Duodenal mucosa (tissue), 2 donors: ENCODE results near the gene NPW.

ENCODE experiments used
- H3K27ac ChIP-seq: one replicate; pipeline ENCODE4 v1.7.0; 2013; ENCODE audit warnings: low read depth, low read length
- H3K27me3 ChIP-seq, 2 donors: one replicate each; pipeline ENCODE4 v1.7.0; 2013; ENCODE audit warnings: low read length in 2 of 2, control low read depth in 1 of 2; ENCODE audit not compliant: insufficient read depth in 2 of 2, control insufficient read depth in 1 of 2
- H3K36me3 ChIP-seq, 2 donors: one replicate each; pipeline ENCODE4 v1.7.0; 2013; ENCODE audit warnings: low read length in 2 of 2, control low read depth in 1 of 2; ENCODE audit not compliant: insufficient read depth in 2 of 2, control insufficient read depth in 1 of 2
- H3K4me1 ChIP-seq, 2 donors: one replicate each; pipeline ENCODE4 v1.7.0; 2013; ENCODE audit warnings: low read length in 2 of 2, control low read depth in 1 of 2; ENCODE audit not compliant: insufficient read depth in 2 of 2, control insufficient read depth in 1 of 2
- H3K4me3 ChIP-seq, 2 donors: one replicate each; pipeline ENCODE4 v1.7.0; 2013; ENCODE audit warnings: low read length in 2 of 2, low read depth in 1 of 2
- H3K9ac ChIP-seq, 2 donors: one replicate each; pipeline ENCODE4 v1.7.0; 2013; ENCODE audit warnings: low read length in 2 of 2, low read depth in 1 of 2
- H3K9me3 ChIP-seq, 2 donors: one replicate each; pipeline ENCODE4 v1.7.0; 2013; ENCODE audit warnings: low read length in 2 of 2, control low read depth in 1 of 2; ENCODE audit not compliant: control insufficient read depth in 1 of 2

Gene NPW

GRCh38 chr16:2042171-2042985 lies 22.8 kb downstream of the NPW start:
- H3K9me3 ChIP-seq = no peaks in the 10 kb centered on the region
- no peaks in the 10 kb centered on the region for H3K36me3 ChIP-seq
- no peak overlapping the region for H3K27ac ChIP-seq
- H3K27me3 ChIP-seq = no peaks in the 10 kb centered on the region
- H3K4me1 ChIP-seq = peaks cover 34 to 50% of the 10 kb centered on the region in 2 donors
- H3K9ac ChIP-seq = peak overlapping the region in 1 of 2 donors; percentile 39
- H3K4me3 ChIP-seq = no peak overlapping the region

- Histone ChIP-seq H3K9me3 (no peaks in the 10 kb centered on the region), H3K36me3 (no peaks in the 10 kb centered on the region), H3K4me1 (peaks cover 34 to 46% of the 10 kb centered on the region in 2 donors), H3K4me3 (no peak overlapping the region), H3K27me3 (no peaks in the 10 kb centered on the region), H3K9ac (no peak overlapping the region), H3K27ac (peak overlapping the region; percentile 42)
Observed at GRCh38 chr16:2042986-2043666, 23.5 kb downstream of the NPW start.

DNA sequence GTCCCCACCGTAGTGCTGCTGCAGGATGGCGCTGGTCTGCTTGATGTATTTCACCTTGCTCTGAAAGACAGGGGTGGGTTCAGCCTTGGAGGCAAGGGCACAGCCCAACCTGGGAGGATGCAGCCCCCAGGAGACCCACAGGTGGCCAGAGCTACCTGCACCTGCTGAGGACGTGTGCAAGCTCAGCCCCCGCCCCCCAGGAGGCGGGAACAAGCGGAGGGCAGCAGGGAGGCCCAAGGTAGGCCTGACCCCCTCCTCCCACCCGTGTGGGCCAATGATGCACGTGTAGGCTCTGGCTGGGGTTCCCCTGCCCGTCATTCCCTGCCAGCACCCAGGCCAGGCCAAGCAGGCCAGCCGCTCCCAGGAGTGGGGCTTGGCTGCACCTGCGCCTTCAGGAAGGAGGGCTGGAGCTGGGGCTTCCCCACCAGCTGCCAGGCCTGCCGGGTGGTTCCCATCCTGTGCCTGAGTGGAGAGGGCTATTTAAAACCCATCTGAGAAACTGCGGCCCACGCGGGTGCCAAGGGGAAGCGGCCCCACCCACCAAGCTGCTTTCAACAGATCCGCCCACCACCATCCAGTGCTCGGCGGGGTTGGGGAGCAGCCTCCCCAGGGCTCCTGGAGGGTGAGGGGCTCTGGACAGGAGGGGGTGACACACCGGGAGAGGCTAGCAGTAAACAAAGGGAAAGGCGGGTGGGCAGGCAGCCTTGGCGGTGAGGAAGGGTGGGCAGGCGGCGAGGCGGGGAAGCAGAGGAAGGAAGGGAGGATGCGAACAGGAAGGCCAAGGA lies 24.3 kb downstream of the NPW start:
- Histone ChIP-seq H3K27ac (peak overlapping the region; percentile 42), H3K27me3 (no peaks in the 10 kb centered on the region), H3K36me3 (no peaks in the 10 kb centered on the region), H3K4me1 (peaks cover 38 to 52% of the 10 kb centered on the region in 2 donors), H3K9me3 (no peaks in the 10 kb centered on the region), H3K4me3 (no peak overlapping the region), H3K9ac (no peak overlapping the region)

GRCh38 chr16:2044541-2044940 lies 25.0 kb downstream of the NPW start:
- Histone ChIP-seq H3K27me3 (no peaks in the 10 kb centered on the region), H3K27ac (no peak overlapping the region), H3K4me1 (peaks cover 33 to 55% of the 10 kb centered on the region in 2 donors), H3K4me3 (no peak overlapping the region), H3K9ac (no peak overlapping the region), H3K36me3 (no peaks in the 10 kb centered on the region), H3K9me3 (no peaks in the 10 kb centered on the region)

DNA sequence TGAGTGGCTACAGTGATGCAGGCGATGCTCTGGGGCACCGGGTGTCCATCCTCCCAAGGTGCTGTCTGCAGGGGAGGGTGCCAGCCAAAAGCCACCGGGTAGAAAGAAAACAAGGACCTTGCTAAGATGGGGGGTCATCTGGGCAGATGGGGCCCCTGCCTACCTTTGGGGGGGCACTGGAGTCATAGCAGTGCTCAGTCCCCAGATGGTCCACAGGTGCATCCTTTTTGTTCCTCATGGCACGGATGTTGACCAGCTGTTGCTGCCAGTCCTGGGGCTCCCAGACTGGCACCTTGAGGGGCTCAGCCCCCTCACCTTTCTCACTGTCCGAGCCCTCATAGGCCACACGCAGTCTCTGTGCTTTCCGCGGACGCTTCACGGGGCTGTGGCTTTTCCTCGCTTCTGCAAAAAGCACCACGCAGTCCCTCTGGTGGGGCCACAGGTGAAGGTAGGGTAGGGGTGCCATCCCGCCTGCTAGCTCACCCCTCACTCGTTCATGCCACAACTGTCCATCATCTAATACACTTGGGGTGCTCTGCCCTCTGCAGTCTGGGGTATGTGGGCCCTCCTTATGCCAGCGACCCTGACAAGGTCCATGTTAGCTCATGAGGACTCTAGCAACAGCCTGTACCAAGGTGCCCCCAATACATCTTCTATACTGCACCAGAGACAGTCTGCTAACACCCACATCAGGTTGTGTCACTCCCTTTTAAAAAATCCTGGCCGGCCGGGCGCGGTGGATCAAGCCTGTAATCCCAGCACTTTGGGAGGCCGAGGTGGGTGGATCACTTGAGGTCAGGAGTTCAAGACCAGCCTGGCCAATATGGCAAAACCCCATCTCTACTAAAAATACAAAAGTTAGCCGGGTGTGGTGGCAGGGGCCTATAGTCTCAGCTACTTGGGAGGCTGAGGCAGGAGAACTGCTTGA lies 26.6 kb downstream of the NPW start:
- Histone ChIP-seq H3K36me3 (peaks cover 2 to 11% of the 10 kb centered on the region in 2 donors), H3K27me3 (no peaks in the 10 kb centered on the region), H3K4me1 (peaks cover 23 to 47% of the 10 kb centered on the region in 2 donors), H3K4me3 (no peak overlapping the region), H3K27ac (no peak overlapping the region), H3K9ac (peak overlapping the region in 1 of 2 donors; percentile 38), H3K9me3 (no peaks in the 10 kb centered on the region)

- H3K9ac ChIP-seq = peak overlapping the region; percentile 13 to 22
Observed at GRCh38 chr16:2046893-2047329, 27.3 kb downstream of the NPW start.

DNA sequence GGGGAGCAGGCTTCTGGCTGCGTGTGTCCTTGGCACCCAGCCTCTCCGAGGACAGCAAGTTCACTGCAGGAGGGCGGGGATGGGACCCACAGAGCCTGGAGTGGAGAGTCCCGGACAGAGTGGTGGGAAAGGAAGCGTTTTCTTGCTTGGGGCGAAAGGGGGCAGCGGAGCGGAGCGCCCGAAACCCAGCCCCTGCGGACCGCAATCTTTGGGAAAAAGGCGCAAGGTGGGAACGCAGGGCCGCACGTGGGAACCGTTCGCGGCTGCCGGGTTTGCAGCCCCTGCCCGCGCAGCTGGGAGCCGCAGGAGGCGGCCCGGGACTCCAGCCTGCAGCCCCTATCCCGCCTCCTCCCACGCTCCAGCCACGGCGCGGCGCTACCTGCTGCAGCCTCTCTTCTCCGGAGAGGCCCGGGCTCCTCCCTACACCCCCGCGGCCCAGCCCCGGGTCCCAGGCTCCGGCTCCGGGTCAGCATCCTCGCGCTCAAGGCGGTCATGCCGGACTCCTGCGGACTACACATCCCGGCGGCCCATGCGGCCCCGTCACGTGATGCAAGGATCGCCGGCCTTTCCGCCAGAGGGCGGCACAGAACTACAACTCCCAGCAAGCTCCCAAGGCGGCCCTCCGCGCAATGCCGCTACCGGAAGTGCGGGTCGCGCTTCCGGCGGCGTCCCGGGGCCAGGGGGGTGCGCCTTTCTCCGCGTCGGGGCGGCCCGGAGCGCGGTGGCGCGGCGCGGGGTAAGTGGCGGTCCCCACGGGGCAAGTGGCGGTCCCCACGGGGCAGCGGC lies 27.9 kb downstream of the NPW start, which contains the start of the genes NTHL1 and TSC2:
Gene NTHL1 (minus strand): TSS at position 505 of the 786 bp plus-strand sequence. CDS start 11 bp downstream, at position 494.
Gene TSC2 (plus strand): TSS at position 656 of the 786 bp plus-strand sequence. CDS start 631 bp downstream, outside the sequence.
- no peaks in the 10 kb centered on the region for H3K9me3 ChIP-seq
- peaks cover 22 to 41% of the 10 kb centered on the region in 2 donors for H3K4me1 ChIP-seq
- H3K36me3 ChIP-seq = peaks cover 6 to 23% of the 10 kb centered on the region in 2 donors

More at GRCh38 chr16:2046893-2047329, 27.3 kb downstream of the NPW start:
- no peaks in the 10 kb centered on the region for H3K27me3 ChIP-seq
- peaks cover 22 to 45% of the 10 kb centered on the region in 2 donors for H3K4me1 ChIP-seq
- peak overlapping the region; percentile 79 to 85 for H3K4me3 ChIP-seq
- H3K9me3 ChIP-seq = no peaks in the 10 kb centered on the region
- H3K27ac ChIP-seq = no peak overlapping the region
- H3K36me3 ChIP-seq = peaks cover 6 to 18% of the 10 kb centered on the region in 2 donors

DNA sequence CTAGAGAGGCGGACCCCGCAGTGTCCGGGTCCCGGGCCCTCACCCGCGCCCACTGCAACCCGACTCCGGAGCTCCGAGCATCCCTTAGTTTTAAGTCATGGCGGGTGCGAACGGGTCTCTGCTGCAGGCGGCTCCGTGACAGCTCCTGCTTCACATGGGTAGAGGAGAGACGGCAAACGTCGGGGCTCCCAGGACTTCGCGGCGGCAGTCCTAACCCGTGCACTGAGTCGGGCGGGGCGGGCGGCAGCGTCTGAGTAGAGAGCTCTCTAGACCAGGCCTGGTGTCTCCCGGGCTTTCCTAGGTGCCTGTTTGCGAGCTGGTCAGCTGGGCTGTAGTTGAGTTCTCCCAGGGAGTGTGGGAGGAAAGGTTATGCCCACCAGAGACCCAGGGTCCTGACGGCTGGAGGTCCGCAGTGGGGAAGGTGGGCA lies 28.5 kb downstream of the NPW start:
- Histone ChIP-seq H3K9ac (peak overlapping the region; percentile 22 to 71), H3K4me1 (peaks cover 20 to 39% of the 10 kb centered on the region in 2 donors), H3K27ac (no peak overlapping the region)

More for the DNA sequence above, 27.9 kb downstream of the NPW start, which contains the start of the genes NTHL1 and TSC2:
- no peaks in the 10 kb centered on the region for H3K27me3 ChIP-seq
- H3K4me3 ChIP-seq = peak within 1 kb of the TSS; percentile 79 to 85
- H3K27ac ChIP-seq = peak within 1 kb of the TSS; percentile 17
- peak within 1 kb of the TSS; percentile 22 to 71 for H3K9ac ChIP-seq

More for the DNA sequence above, 28.5 kb downstream of the NPW start:
- H3K4me3 ChIP-seq = peak overlapping the region; percentile 79 to 85
- peaks cover 6 to 28% of the 10 kb centered on the region in 2 donors for H3K36me3 ChIP-seq
- H3K27me3 ChIP-seq = no peaks in the 10 kb centered on the region
- no peaks in the 10 kb centered on the region for H3K9me3 ChIP-seq
